H1 (cell line): ENCODE measurements around the gene PSD2. TPM values are rescaled to one million over a fixed set of nuclear protein-coding genes. Genes with fewer than 3 reads are reported as not detected.

Experiments
- CTCF ChIA-PET: fragments of 300-600 bp; sonication (Branson Sonifier 250); formaldehyde crosslinking; loops from one replicate; lab custom pipeline; 2021; ENCODE audit not compliant: partially characterized antibody; lab: Charles Lee
- POLR2A ChIA-PET: fragments of 300-600 bp; sonication (Branson Sonifier 250); formaldehyde crosslinking; loops from one replicate; lab custom pipeline; 2021; ENCODE audit warnings: inconsistent platforms; ENCODE audit not compliant: partially characterized antibody; lab: Charles Lee
- DNase-seq, 2 experiments: peaks; one replicate each; pipeline versions ENCODE4 v3.0.0 to v3.0.0-alpha.2; 2010 to 2022; ENCODE audit warnings: low spot score in 2 of 2, low read depth in 1 of 2, mixed read lengths in 1 of 2
- FAIRE-seq: peaks from 2 replicates; lab custom pipeline; 2011; peaks lifted over from hg19 to GRCh38; lab: Jason Lieb, UNC
- H2AFZ ChIP-seq: 2 replicates; pipeline ENCODE4 v1.8.1; 2012; ENCODE audit warnings: low read length, inconsistent platforms
- H2AK5ac ChIP-seq: 2 replicates; pipeline ENCODE4 v1.6.1; 2013; ENCODE audit warnings: low read depth, low read length
- H2BK120ac ChIP-seq: replicated peaks from 2 replicates; pipeline ENCODE3; 2013; ENCODE audit warnings: low read depth, low read length, inconsistent platforms
- H2BK12ac ChIP-seq: 2 replicates; pipeline ENCODE4 v1.6.1; 2013; ENCODE audit warnings: low read depth, low read length
- H2BK15ac ChIP-seq: 2 replicates; pipeline ENCODE4 v1.6.1; 2013; ENCODE audit warnings: low read length
- H2BK20ac ChIP-seq: 2 replicates; pipeline ENCODE4 v1.6.1; 2013; ENCODE audit warnings: low read length
- H2BK5ac ChIP-seq: 2 replicates; pipeline ENCODE4 v1.6.1; 2013; ENCODE audit warnings: low read depth, low read length
- H3K14ac ChIP-seq: 2 replicates; pipeline ENCODE4 v1.6.1; 2013; ENCODE audit warnings: inconsistent platforms; ENCODE audit not compliant: insufficient read length
- H3K18ac ChIP-seq: 2 replicates; pipeline ENCODE4 v1.6.1; 2013; ENCODE audit warnings: low read length; ENCODE audit errors: extremely low read depth
- H3K23ac ChIP-seq: 2 replicates; pipeline ENCODE4 v1.6.1; 2013; ENCODE audit warnings: inconsistent platforms; ENCODE audit not compliant: insufficient read length
- H3K23me2 ChIP-seq: 2 replicates; pipeline ENCODE4 v1.6.1; 2013; ENCODE audit warnings: low read depth, low read length
- H3K27ac ChIP-seq: 2 replicates; pipeline ENCODE4 v1.6.1; 2011; ENCODE audit warnings: low read depth, low read length, inconsistent platforms
- H3K27me3 ChIP-seq, 4 experiments: replicated peaks in 1 of 4; 1 replicate in 1 of 4; 2 replicates in 3 of 4; pipeline versions ENCODE4 v1.6.1 to v1.8.1; 2011 to 2013; ENCODE audit warnings: low read length in 3 of 4, mild to moderate bottlenecking in 3 of 4, inconsistent platforms in 2 of 4, mixed read lengths in 2 of 4, moderate library complexity in 1 of 4; ENCODE audit not compliant: control insufficient read depth in 3 of 4, insufficient read depth in 3 of 4; ENCODE audit errors: extremely low read depth in 1 of 4
- H3K36me3 ChIP-seq, 4 experiments: 2 replicates each; pipeline versions ENCODE4 v1.6.1 to v1.8.1; 2011 to 2013; ENCODE audit warnings: mild to moderate bottlenecking in 4 of 4, low read length in 3 of 4, moderate library complexity in 2 of 4, control low read depth in 1 of 4, inconsistent platforms in 1 of 4; ENCODE audit not compliant: insufficient read depth in 4 of 4, control insufficient read depth in 2 of 4
- H3K4ac ChIP-seq: replicated peaks from 2 replicates; pipeline ENCODE3; 2013; ENCODE audit warnings: low read length, low read depth, mixed read lengths, inconsistent platforms; ENCODE audit not compliant: insufficient read length
- H3K4me1 ChIP-seq, 4 experiments: replicated peaks in 1 of 4; 1 replicate in 1 of 4; 2 replicates in 3 of 4; pipeline versions ENCODE4 v1.6.1 to v1.8.1; 2011 to 2013; ENCODE audit warnings: low read length in 3 of 4, inconsistent platforms in 2 of 4, mixed read lengths in 1 of 4; ENCODE audit not compliant: insufficient read depth in 4 of 4, control insufficient read depth in 3 of 4
- H3K4me2 ChIP-seq, 2 experiments: 2 replicates each; pipeline versions ENCODE4 v1.6.1 to v1.8.1; 2011 to 2013; ENCODE audit warnings: low read depth in 2 of 2, low read length in 2 of 2, control low read depth in 1 of 2, inconsistent platforms in 1 of 2, mild to moderate bottlenecking in 1 of 2; ENCODE audit not compliant: insufficient read depth in 1 of 2
- H3K4me3 ChIP-seq, 4 experiments: fragments of 200-600, 300-600 bp in 1 of 4; sonication (generic), shearing (Covaris generic), sonication (Bioruptor Twin) in 1 of 4; 2 replicates each; pipeline versions ENCODE4 v1.5.1 to v1.8.1; 2011 to 2016; ENCODE audit warnings: low read length in 4 of 4, low read depth in 3 of 4, control low read depth in 2 of 4, inconsistent platforms in 2 of 4, mild to moderate bottlenecking in 2 of 4, mixed read lengths in 1 of 4, moderate library complexity in 1 of 4; ENCODE audit not compliant: insufficient read depth in 2 of 4; ENCODE audit errors: extremely low read depth in 1 of 4
- H3K56ac ChIP-seq: replicated peaks from 2 replicates; pipeline ENCODE3; 2013; ENCODE audit warnings: low read depth, mild to moderate bottlenecking, mixed read lengths, low read length, inconsistent platforms; ENCODE audit not compliant: insufficient read length
- H3K79me1 ChIP-seq: 2 replicates; pipeline ENCODE4 v1.6.1; 2013; ENCODE audit warnings: low read depth, low read length, control low read depth
- H3K79me2 ChIP-seq, 2 experiments: 2 replicates each; pipeline versions ENCODE4 v1.6.1 to v1.8.1; 2012 to 2013; ENCODE audit warnings: low read length in 2 of 2, mild to moderate bottlenecking in 2 of 2, inconsistent platforms in 1 of 2; ENCODE audit not compliant: insufficient read depth in 2 of 2, control insufficient read depth in 1 of 2
- H3K9ac ChIP-seq, 4 experiments: replicated peaks in 1 of 4; 1 replicate in 1 of 4; 2 replicates in 3 of 4; pipeline versions ENCODE4 v1.6.1 to v1.8.1; 2011 to 2013; ENCODE audit warnings: low read depth in 3 of 4, low read length in 3 of 4, control low read depth in 2 of 4, mild to moderate bottlenecking in 2 of 4, moderate library complexity in 2 of 4, inconsistent platforms in 1 of 4; ENCODE audit errors: extremely low read depth in 1 of 4
- H3K9me3 ChIP-seq, 2 experiments: 2 replicates each; pipeline versions ENCODE4 v1.6.1 to v1.8.1; 2012 to 2013; ENCODE audit warnings: mild to moderate bottlenecking in 2 of 2, moderate library complexity in 2 of 2, control low read depth in 1 of 2, inconsistent platforms in 1 of 2, low read depth in 1 of 2, low read length in 1 of 2, mixed read lengths in 1 of 2; ENCODE audit not compliant: insufficient read depth in 2 of 2
- H4K20me1 ChIP-seq, 2 experiments: replicated peaks in 1 of 2; 2 replicates each; pipeline versions ENCODE3 to v1.8.1; 2011 to 2013; ENCODE audit warnings: inconsistent platforms in 2 of 2, low read length in 2 of 2, mild to moderate bottlenecking in 1 of 2; ENCODE audit not compliant: insufficient read depth in 2 of 2, control insufficient read depth in 1 of 2
- H4K5ac ChIP-seq: 2 replicates; pipeline ENCODE4 v1.6.1; 2013; ENCODE audit warnings: low read length, low read depth, mixed read lengths, inconsistent platforms; ENCODE audit not compliant: insufficient read length
- H4K8ac ChIP-seq: 2 replicates; pipeline ENCODE4 v1.8.0; 2013; ENCODE audit warnings: mild to moderate bottlenecking, moderate library complexity, low read length, inconsistent platforms; ENCODE audit not compliant: insufficient read depth; ENCODE audit errors: extremely low read depth
- H4K91ac ChIP-seq: replicated peaks from 2 replicates; pipeline ENCODE3; 2013; ENCODE audit warnings: low read length, mixed read lengths, inconsistent platforms; ENCODE audit not compliant: insufficient read length
- BACH1 ChIP-seq: IDR thresholded peaks from 2 replicates; pipeline ENCODE4 v1.6.1; 2012; ENCODE audit warnings: low read length, improper control_type of control experiment
- EZH2 ChIP-seq: fragments of 200-600 bp; sonication (generic); IDR thresholded peaks from 2 replicates; pipeline ENCODE4 v1.7.1; 2012; ENCODE audit warnings: low read depth, mild to moderate bottlenecking, moderate library complexity, low read length, inconsistent platforms; ENCODE audit not compliant: severe bottlenecking
- KDM1A ChIP-seq: fragments of 200-600, 300-600 bp; sonication (generic); IDR thresholded peaks from 2 replicates; pipeline ENCODE4 v1.7.1; 2016; ENCODE audit warnings: mild to moderate bottlenecking, low read length, borderline replicate concordance
- WGBS, 2 experiments: shearing (Covaris generic) in 1 of 2; methylation state at CpG; one replicate each; pipeline versions ENCODE4 v1.1.6 to v1.1.7; 2013 to 2015; ENCODE audit warnings: low lambda C conversion rate in 2 of 2, mixed read lengths in 2 of 2, inconsistent platforms in 1 of 2, low coverage in 1 of 2, missing lambda C conversion rate in 1 of 2; ENCODE audit not compliant: insufficient replicate concordance in 2 of 2, insufficient coverage in 1 of 2, insufficient read length in 1 of 2; ENCODE audit errors: extremely low coverage in 1 of 2, missing lambda C conversion rate in 1 of 2; 5-methylcytosine and 5-hydroxymethylcytosine counted together
- polyA plus RNA-seq, 7 experiments: library from polyadenylated mRNA; depleted of rRNA in 3 of 7; stranded (reverse) in 5 of 7; unstranded in 2 of 7; fragments of >200 nt in 5 of 7; fragments of 200-250 nt in 2 of 7; gene quantifications; 1 replicate in 5 of 7; 2 replicates in 1 of 7; 4 replicates in 1 of 7; pipeline versions ENCODE4 v1.2.1 to v1.2.3, GENCODE V29; 2011 to 2013; ENCODE audit warnings: missing spikeins in 2 of 7, mixed read lengths in 2 of 7
- total RNA-seq: library from RNA; stranded (reverse); fragmentation: NEBNext Ultra II Directional; extraction: Animal tissue kit (Norgen Biotek cat#: 25700); gene quantifications from 2 replicates; pipeline ENCODE4 v1.2.1, GENCODE V29; 2021

The PSD2 gene
- total and polyA plus RNA-seq, 2 of the 8 experiments (the other 6 are each of a cell fraction or from before 2014, with no cell fraction given), result 0.06 to 0.14 TPM

DNA sequence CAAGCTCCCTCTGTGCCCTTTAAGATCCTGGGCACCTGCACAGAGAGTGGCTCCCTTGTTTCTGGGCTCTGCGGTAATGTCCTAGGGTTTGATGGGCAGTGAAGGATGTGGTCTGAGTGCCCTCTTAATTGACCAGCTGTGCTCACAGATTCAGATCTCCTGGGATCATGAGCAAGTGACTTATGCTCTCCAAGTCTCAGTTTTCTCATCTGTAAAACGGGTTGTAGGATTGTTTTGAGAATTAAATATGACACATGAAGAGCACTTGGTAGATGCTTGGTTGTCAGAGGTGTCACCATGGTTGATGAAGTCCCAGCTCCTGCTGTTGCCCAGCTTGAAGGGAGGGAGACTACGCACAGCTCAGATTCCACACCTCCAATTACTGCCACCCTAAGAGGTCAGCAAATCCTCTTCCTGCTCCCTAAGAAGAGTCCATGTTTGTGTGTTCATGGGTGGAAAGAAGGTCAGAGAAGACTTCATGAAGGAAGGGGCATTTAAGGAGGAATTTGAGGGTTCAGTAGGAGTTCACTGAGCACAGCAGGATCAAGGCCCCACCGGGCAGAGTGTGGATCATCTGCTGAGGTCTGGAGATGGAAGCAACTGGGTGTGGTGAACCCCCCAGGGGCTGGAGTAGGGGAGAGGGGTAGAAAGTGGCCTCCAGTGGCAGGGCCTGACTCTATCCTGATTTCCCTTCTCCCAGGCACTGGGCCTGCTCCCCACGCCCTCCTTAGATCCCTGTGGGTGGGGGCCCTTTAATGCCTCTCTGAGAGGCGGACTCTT is 1.4 kb upstream of the PSD2 start:
- Histone ChIP-seq H3K14ac (no peak overlapping the region), H4K8ac (no peak overlapping the region), H2BK120ac (no peak overlapping the region), H2BK5ac (no peak overlapping the region), H2AK5ac (no peak overlapping the region), H4K91ac (no peak overlapping the region), H3K9ac (no peak overlapping the region), H2AFZ (no peak overlapping the region), H3K4me3 (0 out of 8 replicates have a peak overlapping the region, but pooled peaks of 1 of the 4 experiments have one; percentile 81), H3K27me3 (peaks cover 41 to 69% (median 60%) of the 10 kb centered on the region in 4 experiments), H3K56ac (no peak overlapping the region), H3K4me2 (peak overlapping the region in 1 of 2 experiments; percentile 83; a peak in 2 of 4 replicates), H3K79me2 (no peaks in the 10 kb centered on the region), H3K9me3 (no peaks in the 10 kb centered on the region), H2BK15ac (0 out of 2 replicates have a peak overlapping the region, but pooled peaks have one; percentile 40), H4K20me1 (no peaks in the 10 kb centered on the region), H3K4me1 (peaks cover 2 to 7% (median 2%) of the 10 kb centered on the region in 4 experiments; a peak in 3 of 7 replicates), H3K23ac (no peak overlapping the region), H3K4ac (no peak overlapping the region), H2BK12ac (no peak overlapping the region), H4K5ac (no peak overlapping the region), H3K18ac (no peak overlapping the region), H2BK20ac (no peak overlapping the region), H3K79me1 (no peaks in the 10 kb centered on the region), H3K36me3 (no peaks in the 10 kb centered on the region), H3K27ac (no peak overlapping the region), H3K23me2 (peaks cover 7% of the 10 kb centered on the region; the same call in 1 of the 2 replicates)
- peak; percentile 6 for TF ChIP-seq EZH2
- peak; percentile 82; the same call in 1 of the 2 replicates for TF ChIP-seq KDM1A
- TF ChIP-seq BACH1, result no peak
- 72% methylated on average over 6 of the region's 6 CpGs; no CpG with 5 or more reads in 1 of the 2 experiments for WGBS, 2 experiments
- ChIA-PET CTCF (interaction anchor here (0.9 to 10.1 kb wide), 14 partner anchors 9 to 398 kb away, joined by 3 to 276 read pairs (median 5); partner anchors contain the start of gene NRG2), POLR2A (no interaction called here)
- FAIRE-seq (no peak), DNase-seq (no peak)
